Fibroblast of lung (primary cell): ENCODE data around the gene FLACC1. TPM values are rescaled to one million over a fixed set of nuclear protein-coding genes. Genes with fewer than 3 reads are reported as not detected.

Source experiments
- DNase-seq, 2 donors: peaks; one replicate each; pipeline versions ENCODE4 v3.0.0 to v3.0.0-alpha.2; 2010; ENCODE audit warnings: low read depth in 2 of 2
- H2AFZ ChIP-seq: 2 replicates; pipeline ENCODE4 v1.5.1; 2012; ENCODE audit warnings: low read length, control low read depth, inconsistent platforms
- H3K27ac ChIP-seq: 2 replicates; pipeline ENCODE4 v1.5.1; 2011; ENCODE audit warnings: low read length, control low read depth; ENCODE audit not compliant: insufficient read depth
- H3K27me3 ChIP-seq: 2 replicates; pipeline ENCODE4 v1.5.1; 2011; ENCODE audit warnings: mild to moderate bottlenecking, low read length; ENCODE audit not compliant: control insufficient read depth, insufficient read depth
- H3K36me3 ChIP-seq: 2 replicates; pipeline ENCODE4 v1.5.1; 2011; ENCODE audit warnings: low read length; ENCODE audit not compliant: control insufficient read depth, insufficient read depth
- H3K4me1 ChIP-seq: 2 replicates; pipeline ENCODE4 v1.5.1; 2011; ENCODE audit warnings: low read length; ENCODE audit not compliant: control insufficient read depth, insufficient read depth; ENCODE audit errors: extremely low read depth
- H3K4me2 ChIP-seq: 2 replicates; pipeline ENCODE4 v1.5.1; 2011; ENCODE audit warnings: low read length, control low read depth; ENCODE audit not compliant: insufficient read depth; ENCODE audit errors: extremely low read depth
- H3K4me3 ChIP-seq, 4 experiments: fragments of 200-600 bp in 1 of 4; sonication (generic) in 1 of 4; replicated peaks in 1 of 4; 2 replicates each; pipeline ENCODE4 v1.5.1; 2011 to 2016; ENCODE audit warnings: low read length in 4 of 4, low read depth in 3 of 4, mild to moderate bottlenecking in 3 of 4, control low read depth in 2 of 4, inconsistent platforms in 1 of 4, mixed read lengths in 1 of 4; ENCODE audit not compliant: insufficient read depth in 1 of 4; ENCODE audit errors: control extremely low read depth in 1 of 4
- H3K79me2 ChIP-seq: 2 replicates; pipeline ENCODE4 v1.5.1; 2012; ENCODE audit warnings: mild to moderate bottlenecking, low read length, inconsistent platforms; ENCODE audit not compliant: control insufficient read depth, insufficient read depth
- H3K9ac ChIP-seq: 2 replicates; pipeline ENCODE4 v1.5.1; 2011; ENCODE audit warnings: mild to moderate bottlenecking, low read length, control low read depth; ENCODE audit not compliant: insufficient read depth
- H3K9me3 ChIP-seq: 2 replicates; pipeline ENCODE4 v1.5.1; 2012; ENCODE audit warnings: low read depth, low read length; ENCODE audit not compliant: control insufficient read depth, insufficient read depth
- H4K20me1 ChIP-seq: 2 replicates; pipeline ENCODE4 v1.5.1; 2011; ENCODE audit warnings: low read length; ENCODE audit not compliant: control insufficient read depth, insufficient read depth; ENCODE audit errors: extremely low read depth
- CTCF ChIP-seq, 2 donors: IDR thresholded peaks in 1 of 2; conservative IDR thresholded peaks in 1 of 2; 1 replicate in 1 of 2; 2 replicates in 1 of 2; pipeline ENCODE4 v1.5.1; 2011 to 2012; ENCODE audit warnings: low read length in 2 of 2, control low read depth in 1 of 2, inconsistent platforms in 1 of 2, low read depth in 1 of 2, mild to moderate bottlenecking in 1 of 2
- EZH2 ChIP-seq: IDR thresholded peaks from 2 replicates; pipeline ENCODE4 v1.5.1; 2012; ENCODE audit warnings: low read length, control low read depth, mild to moderate bottlenecking; ENCODE audit errors: missing control alignments
- polyA plus RNA-seq, 2 donors: library from polyadenylated mRNA; depleted of rRNA in 1 of 2; stranded (reverse) in 1 of 2; unstranded in 1 of 2; fragments of >200 nt; gene quantifications; 2 replicates each; pipeline ENCODE4 v1.2.1, GENCODE V29; 2011 to 2012; ENCODE audit warnings: missing spikeins in 1 of 2
- total RNA-seq: library from RNA; depleted of rRNA; stranded (reverse); fragments of >200 nt; gene quantifications from 2 replicates; pipeline ENCODE4 v1.2.1, GENCODE V29; 2014

The FLACC1 gene
- total and polyA plus RNA-seq, 2 donors (not counting 1 experiment from before 2014, with no cell fraction given): 0.56 to 1.3 TPM

GRCh38 chr2:201255408-201256033 is 101.6 kb downstream of the FLACC1 start:
- peak in 1 of 2 donors; percentile 59 for DNase-seq
- TF ChIP-seq CTCF (conservative IDR thresholded peaks at IDR 0.05 in 1 of 2, IDR thresholded peaks at IDR 0.05 in 1 of 2; ENCODE audit: low read depth in 1 of 2, low read length in 2 of 2) (no peak), EZH2 (no peak)

GRCh38 chr2:201254081-201254730 is 102.9 kb downstream of the FLACC1 start:
- no peaks in the 10 kb centered on the region for H4K20me1 ChIP-seq
- H3K4me3 ChIP-seq: no peak overlapping the region
- H3K27ac ChIP-seq: no peak overlapping the region
- no peaks in the 10 kb centered on the region for H3K36me3 ChIP-seq
- no peak overlapping the region for H3K4me2 ChIP-seq
- peak overlapping the region; percentile 54 for H2AFZ ChIP-seq
- peak; percentile 68 to 76 for DNase-seq
- no peaks in the 10 kb centered on the region for H3K9me3 ChIP-seq
- H3K79me2 ChIP-seq: peaks cover 8% of the 10 kb centered on the region
- no peak overlapping the region for H3K9ac ChIP-seq
- H3K4me1 ChIP-seq: peaks cover 7% of the 10 kb centered on the region
- TF ChIP-seq CTCF (conservative IDR thresholded peaks at IDR 0.05 in 1 of 2, IDR thresholded peaks at IDR 0.05 in 1 of 2; ENCODE audit: low read depth in 1 of 2, low read length in 2 of 2) (no peak), EZH2 (no peak)
- H3K27me3 ChIP-seq: no peaks in the 10 kb centered on the region

More at GRCh38 chr2:201255408-201256033, 101.6 kb downstream of the FLACC1 start:
- no peak overlapping the region for H3K4me2 ChIP-seq
- no peak overlapping the region for H2AFZ ChIP-seq
- no peak overlapping the region for H3K27ac ChIP-seq
- H3K4me1 ChIP-seq: peaks cover 12% of the 10 kb centered on the region
- H3K36me3 ChIP-seq: no peaks in the 10 kb centered on the region
- H3K9ac ChIP-seq: no peak overlapping the region
- no peaks in the 10 kb centered on the region for H4K20me1 ChIP-seq
- no peaks in the 10 kb centered on the region for H3K27me3 ChIP-seq
- peaks cover 16% of the 10 kb centered on the region for H3K79me2 ChIP-seq
- no peaks in the 10 kb centered on the region for H3K9me3 ChIP-seq
- H3K4me3 ChIP-seq: no peak overlapping the region

GRCh38 chr2:201250741-201251140 is 106.4 kb downstream of the FLACC1 start:
- Histone ChIP-seq H3K4me3 (no peak overlapping the region), H2AFZ (no peak overlapping the region)

More at GRCh38 chr2:201250741-201251140, 106.4 kb downstream of the FLACC1 start:
- Histone ChIP-seq H3K9me3 (no peaks in the 10 kb centered on the region), H3K9ac (no peak overlapping the region), H4K20me1 (no peaks in the 10 kb centered on the region), H3K4me1 (peaks cover 3% of the 10 kb centered on the region), H3K79me2 (no peaks in the 10 kb centered on the region), H3K27me3 (no peaks in the 10 kb centered on the region), H3K36me3 (no peaks in the 10 kb centered on the region), H3K27ac (no peak overlapping the region), H3K4me2 (no peak overlapping the region)
- TF ChIP-seq EZH2: no peak
- no peak for TF ChIP-seq CTCF (conservative IDR thresholded peaks at IDR 0.05 in 1 of 2, IDR thresholded peaks at IDR 0.05 in 1 of 2; ENCODE audit: low read depth in 1 of 2, low read length in 2 of 2)
- DNase-seq: no peak
